NAMALWA (cell line): ENCODE results near the gene KRTAP12-1.

ENCODE experiments used
- DNase-seq: peaks from one replicate; pipeline ENCODE4 v3.0.0-alpha.2; 2015; ENCODE audit warnings: low spot score

The KRTAP12-1 gene

DNA sequence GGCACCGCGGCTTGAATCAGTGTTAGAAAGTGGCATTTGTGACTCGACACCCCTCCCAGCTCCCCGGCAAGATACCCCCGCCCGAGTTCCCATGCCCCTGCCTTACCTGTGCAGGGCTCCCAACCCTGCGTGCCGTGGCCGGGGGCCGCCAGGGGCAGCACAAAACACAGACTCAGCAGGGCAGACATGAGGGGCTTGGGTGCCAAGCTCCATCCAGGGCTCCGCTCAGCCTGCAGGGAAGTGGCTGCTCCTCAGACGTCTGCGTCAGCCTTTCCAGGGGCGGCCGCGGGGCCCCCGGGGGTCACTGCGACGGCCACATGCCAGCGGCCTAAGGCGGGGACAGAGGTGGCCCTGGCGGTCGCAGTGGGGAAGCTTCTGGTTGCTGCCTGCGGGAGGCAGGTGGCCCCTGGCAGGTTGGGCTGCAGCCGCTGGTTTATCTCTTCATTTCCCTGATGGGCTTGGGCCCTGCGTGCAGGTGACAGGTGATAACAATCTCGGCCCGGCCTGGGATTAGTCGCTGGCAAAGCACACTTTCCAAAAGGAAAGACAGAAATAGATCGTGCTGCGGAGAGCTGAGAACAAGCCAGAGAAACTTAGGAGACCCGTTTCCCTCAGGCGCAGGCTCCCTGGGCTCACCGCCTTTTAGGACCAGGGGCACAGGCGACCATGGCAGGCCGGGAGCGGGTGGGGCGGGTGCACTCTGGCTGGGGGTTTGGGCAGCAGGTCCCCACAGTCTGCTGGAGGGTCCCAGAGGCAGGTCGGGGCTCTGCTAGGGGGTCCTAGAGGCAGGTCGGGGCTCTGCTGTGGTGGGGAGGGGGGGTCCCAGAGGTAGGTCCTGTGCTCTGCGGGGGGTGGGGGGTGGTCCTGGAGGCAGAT lies 29.6 kb upstream of the KRTAP12-1 start, which contains the start of gene TSPEAR:
TSS of gene TSPEAR (minus strand) at position 246 of the 876 bp plus-strand sequence. CDS start at position 188, 58 bp downstream.
- DNase-seq = no peak

DNA sequence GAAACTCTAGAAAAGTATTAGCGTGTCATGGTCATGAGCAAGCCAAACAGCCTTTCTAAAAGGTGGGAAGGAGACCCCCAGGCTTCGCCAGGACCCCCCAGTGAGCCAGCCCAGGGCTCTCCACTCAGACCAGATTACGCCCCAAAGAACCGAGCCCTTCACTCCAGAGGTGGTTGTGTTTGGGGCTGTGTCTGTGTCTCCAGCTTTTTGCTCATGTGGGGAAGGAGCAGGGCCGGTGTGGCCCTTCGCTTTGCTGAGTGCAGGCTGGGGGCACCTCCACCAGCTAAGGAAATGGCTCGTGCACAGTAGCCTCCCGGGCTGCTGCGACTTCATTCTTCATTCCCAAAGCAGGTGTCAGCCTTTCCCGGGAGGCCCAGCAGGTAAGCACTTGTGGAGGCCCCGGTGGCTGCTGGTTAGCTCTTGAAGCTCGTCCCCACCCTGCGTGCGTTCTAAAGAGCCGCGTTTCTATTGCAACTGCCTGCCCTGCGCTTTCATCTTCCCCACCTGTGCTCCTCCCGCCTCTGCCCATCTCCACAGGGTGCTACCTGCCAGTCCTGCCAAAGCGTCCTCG lies 28.9 kb upstream of the KRTAP12-1 start:
- DNase-seq = no peak

DNA sequence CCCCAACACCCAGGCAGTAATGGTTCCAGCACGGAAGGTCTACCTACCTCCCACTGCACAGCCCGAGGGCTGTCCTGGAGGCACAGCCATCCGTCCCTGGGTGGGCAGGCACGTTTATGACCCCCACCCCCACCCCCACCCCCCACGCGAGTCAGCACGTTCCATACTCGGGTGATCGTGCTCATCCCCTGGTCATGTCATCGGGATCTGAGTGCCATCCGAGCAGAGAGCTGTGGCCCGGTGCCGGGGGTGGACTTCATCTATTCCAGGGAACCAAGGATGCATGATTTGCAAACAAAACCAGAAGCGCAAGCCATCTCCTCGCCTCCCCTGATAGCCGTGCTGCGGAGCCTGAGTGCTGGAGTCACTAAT lies 28.3 kb upstream of the KRTAP12-1 start:
- no peak for DNase-seq

DNA sequence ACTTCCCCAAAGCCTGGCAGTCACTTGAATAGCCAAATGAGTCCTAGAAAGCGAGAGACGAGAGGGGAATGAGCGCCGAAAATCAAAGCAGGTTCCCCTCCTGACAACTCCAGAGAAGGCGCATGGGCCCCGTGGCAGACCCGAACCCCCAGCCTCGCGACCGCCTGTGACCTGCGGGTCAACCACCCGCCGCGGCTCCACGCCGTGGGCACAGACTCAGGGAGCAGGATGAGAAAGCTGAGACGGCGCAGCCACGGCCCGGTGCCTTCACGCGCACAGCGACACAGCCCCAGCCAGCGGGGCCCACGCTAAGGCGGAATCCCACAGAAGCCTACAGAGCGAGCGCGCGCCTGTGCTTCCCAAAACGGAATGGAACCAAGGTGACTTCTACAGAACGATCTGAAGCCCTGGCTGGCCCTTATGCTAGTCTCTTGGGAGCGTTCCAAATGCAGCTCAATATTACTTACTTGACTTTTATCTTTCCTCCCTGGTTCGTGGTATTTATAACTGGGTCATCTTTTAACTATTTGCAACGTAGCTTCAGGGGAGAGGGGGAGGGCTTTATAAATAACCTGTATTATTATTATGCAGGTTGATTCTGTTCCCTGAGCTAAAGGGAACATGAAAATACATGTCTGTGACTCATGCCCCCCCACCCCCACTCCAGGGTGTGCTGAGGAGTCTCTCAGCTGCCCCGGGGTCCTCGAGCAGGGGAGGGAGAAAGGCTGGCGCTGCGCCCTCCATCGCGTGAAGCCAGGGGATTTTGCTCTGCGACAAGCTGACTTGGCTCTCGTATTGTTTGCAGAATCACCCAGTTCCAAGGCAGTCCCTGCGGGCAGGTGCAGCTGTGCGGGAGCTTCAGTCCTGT lies 27.7 kb upstream of the KRTAP12-1 start:
- DNase-seq = no peak

DNA sequence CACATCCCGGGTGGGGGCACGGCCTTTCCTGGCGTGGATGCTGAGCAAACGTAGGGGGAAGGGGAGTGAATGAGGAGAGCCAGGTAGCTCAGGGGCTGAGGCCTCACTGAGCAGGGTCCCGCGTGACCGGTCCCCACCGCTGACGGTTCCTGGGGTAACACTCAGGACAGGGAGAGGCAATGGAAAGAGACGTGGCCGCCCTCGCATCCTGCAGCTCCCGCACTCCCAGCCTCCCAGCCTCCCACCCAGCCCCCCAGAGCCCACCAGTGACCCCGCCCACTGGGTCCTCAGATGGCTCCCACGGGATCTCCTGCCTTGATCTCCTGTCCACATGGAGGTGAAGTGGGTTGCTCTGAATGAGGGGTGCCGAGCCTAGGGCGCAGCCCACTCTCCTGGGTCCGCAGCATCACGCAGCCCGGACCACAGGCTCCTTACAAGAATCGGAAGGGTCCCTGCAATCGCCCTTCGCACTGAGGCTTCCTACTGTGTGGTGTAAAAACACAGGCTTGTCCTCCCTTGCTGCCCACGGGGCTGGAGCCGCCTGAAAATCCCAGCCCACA lies 27.0 kb upstream of the KRTAP12-1 start:
- no peak for DNase-seq

DNA sequence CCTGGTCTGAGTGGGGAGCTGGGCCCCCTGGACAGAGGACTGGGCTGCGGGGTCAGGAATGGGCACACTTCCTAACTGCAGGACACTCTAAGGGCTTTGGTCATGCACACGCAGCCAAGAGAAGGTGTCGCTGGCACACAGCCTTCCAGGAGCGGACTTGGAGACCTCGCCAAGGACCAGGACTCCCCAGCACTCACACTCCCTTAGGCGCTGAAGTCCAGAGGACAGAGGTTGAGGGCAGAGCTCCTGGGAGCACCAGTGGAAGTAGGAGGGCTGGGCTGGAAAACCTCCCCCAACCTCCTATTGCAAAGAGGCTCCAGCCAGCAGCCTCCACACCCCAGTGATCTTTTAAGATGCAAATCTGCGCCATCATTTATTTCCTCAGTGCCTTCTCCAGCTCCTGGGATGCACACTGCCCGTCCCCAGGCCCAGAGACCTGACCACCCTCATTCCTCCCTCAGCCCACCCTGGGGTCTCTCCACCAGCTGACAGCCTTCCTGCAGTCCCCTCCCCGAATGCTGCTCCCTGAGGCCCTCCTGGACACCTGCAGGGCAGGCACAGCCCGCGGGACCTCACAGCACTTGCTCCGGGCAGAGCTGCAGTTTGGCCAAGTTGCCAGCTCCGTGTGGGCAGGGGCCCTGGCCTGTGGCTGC lies 26.4 kb upstream of the KRTAP12-1 start:
- no peak for DNase-seq

DNA sequence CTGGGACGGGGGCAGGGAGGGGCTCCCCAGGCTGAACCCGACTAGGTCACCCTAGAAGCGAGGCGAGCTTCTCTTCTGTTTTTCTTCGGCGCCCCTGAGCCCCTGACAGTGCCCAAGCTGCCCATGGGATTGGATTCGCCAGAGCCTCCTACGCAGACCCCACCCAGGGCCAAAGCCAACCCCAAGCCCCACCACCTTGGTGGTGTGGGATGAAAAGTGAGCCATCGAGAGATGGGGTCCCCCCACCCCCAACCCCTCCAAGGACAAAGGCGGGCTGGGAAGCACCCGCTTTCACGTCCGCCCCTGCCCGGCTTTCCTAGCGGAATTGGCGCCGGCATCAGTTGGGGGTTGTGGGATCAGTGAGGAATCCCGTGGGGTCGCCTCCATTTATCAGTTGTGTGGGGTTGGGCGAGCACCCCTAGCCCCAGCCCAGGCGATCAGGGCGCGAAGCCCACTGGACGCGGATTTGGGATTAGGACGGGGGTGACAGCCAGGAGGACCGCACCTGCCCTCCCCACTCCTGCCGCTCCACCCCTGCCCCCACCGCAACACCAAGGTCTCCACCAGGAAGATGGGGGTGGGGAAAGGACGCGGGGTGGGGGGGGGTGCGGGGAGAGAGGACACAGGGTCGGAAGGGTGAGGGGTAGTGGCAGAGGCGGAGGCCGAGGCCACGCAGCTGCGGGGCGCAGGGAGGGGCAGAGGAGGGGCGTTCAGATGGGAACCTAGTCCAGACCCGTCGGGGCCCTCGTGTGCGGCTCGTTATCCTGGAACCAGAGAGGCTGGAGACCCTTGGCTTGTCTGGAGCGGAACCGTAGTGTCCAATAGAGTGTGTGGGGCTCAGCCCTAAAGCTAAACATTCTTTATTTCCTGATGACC lies 25.0 kb upstream of the KRTAP12-1 start:
- DNase-seq = no peak

DNA sequence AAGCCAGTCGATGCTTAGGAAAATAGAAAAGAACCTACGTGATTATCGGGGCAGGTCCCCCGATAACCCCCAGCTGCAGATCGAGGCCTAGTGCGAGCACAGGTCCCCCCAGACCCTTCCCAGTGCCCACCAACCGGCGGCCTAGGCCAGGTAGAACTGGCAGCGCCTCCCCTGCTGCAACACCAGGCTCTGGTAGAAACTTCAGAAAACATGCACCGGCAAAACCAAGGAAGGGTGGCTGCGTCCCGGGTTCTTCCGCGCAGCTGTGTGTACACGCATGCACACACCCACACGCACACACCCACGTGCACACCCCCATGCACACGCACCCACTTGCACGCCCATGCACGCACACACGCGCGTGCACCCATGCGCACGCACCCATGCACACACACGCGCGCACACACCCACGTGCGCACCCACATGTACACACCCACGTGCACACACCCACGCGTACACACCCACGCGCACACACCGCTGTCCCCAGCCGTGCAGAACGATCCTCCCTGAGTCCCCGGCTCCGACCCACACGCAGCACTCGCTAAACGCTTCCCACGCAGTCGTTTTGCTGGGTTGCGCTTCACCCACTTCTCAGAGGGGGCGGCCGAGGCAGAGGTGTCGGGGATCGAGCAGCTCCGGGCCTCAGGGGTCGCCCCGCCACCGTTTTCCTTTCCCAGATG lies 24.2 kb upstream of the KRTAP12-1 start:
- DNase-seq = no peak

DNA sequence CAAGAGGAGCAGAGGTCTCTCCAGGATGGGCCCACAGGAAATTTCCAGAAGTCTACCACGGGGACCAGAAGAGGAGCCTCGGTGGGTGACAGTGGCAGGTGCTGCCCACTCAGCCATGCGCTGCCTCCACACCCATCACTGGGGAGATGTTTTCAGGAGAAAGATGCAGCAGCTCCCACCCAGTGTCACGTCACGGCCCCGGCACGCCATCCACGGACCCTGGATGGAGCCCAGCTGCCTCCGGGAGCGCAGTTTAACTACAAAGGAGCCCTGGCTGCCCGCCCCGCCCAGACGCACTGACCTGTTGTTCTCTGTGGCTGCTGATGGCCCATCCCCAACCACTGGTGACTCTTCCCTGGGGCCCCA lies 22.7 kb upstream of the KRTAP12-1 start:
- DNase-seq = no peak

DNA sequence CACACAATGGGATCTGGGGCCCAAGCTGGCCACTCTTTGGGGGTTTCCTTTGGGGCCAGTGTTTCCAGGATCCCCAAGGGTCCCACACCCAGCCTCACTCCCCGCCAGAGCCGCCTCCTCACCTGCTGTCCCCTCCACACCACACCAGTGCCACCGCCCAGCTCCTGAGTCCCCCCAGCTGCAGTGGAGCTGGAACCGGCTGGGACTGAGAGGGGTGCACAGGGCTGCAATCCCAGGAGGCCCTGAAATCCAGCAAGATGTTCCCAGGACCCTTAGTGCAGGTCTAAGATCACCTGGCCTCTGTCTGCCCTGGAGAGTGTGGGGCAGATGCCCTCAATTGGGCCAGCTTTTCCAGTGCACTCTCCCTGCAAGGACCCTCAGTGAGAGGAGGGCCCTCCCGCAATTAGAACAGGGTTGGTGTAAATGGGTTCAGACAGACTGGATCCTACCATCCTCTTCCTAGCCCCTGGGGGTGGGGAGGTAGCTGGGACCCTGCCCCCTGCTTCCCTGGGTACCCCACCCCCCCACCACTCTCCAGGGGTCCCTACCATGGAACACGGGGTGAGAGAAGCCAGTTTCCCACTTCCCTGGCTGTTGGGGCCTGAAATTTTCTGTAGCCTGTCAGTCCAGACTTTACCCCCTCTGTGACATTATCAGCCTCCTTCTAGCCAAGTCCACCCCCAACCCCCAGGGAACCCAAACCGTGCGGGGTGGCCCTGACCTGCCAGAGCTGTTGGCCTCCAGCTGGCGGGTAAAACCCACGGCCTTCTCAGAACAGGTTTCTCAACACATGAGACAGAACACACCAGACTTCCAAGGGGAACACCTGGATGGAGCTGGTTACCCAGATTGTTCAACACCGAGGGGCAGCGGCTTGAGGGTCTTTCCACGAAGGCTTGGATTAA lies 22.0 kb upstream of the KRTAP12-1 start:
- no peak for DNase-seq

DNA sequence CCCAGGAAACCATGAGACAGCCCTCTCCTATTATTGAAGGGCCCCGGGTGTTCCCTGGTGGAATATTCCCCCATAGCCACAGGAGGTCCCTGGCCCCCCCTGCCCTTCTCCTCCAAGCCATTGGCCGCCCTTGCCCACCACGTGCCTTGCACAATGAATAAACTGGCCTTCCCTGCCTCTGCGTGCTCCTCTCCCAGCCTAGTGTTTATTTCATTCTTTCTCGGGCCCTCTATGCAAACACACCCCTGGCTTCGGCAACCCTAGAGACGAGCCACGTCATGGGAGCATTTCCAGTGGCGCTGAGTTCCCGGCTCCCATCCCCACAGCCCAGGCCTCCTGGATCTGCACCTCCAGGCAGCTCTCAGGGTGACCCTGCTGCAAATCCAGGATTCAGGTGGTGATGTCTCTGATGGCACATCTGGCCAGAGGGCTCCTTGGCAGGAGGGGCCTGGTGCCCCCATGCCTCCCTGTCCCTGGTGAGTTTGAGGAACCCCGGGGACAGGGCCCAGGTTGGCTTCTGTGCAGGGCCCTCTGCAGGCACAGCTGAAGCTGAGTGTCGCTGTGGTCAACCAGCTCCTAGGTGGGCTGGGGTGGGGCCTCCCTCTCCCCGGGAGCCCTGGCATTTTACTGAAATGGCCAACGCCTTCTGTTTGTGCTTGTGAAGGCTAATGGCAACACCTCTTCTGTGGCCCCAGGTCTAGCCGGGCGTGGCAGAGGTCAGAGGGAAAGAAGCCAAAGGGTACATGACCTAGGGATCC lies 21.2 kb upstream of the KRTAP12-1 start:
- DNase-seq = no peak

DNA sequence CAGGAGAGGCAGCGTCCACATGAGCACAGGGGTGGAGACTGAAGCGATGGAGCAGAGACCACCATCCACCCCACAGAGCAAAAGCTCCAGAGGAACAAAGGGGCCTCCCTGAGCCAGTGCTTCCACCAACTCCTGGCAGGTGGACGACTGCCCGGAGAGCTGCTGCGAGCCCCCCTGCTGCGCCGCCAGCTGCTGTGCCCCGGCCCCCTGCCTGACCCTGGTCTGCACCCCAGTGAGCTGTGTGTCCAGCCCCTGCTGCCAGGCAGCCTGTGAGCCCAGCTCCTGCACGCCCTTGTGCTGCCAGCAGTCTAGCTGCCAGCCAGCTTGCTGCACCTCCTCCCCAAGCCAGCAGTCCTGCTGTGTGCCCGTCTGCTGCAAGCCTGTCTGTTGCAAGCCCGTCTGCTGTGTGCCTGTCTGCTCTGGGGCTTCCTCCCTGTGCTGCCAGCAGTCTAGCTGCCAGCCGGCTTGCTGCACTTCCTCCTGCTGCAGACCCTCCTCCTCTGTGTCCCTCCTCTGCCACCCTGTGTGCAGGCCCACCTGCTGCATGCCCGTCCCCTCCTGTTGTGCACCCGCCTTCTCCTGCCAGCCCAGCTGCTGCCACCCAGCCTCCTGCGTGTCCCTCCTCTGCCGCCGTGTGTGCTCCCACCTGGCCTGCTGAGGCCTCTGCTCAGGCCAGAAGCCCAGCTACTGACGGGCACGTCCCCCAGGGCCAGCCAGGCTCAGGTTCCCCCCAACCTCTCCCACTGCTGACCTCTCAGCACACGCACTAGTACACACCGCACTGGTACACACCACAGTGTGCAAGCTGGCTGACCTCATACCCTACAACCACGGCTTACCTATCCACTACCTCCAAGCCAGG lies 20.4 kb upstream of the KRTAP12-1 start:
- no peak for DNase-seq

DNA sequence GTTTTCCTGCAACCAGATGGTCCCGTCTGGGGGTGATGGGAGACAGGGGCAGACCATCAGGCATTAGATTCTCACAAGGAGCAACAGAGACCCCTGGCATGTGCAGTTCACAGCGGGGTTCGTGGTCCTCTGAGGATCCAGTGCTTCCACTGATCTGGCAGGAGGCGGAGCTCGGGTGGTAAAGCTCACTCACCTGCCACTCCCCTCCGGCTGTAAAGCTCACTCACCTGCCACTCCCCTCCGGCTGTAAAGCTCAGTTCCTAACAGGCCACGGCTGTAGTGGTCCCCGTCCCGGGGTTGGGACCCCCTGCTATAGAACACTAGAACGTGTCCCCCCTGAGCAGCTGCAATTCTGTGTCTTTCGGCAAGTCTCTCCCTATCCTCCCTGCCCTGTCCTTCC lies 19.6 kb upstream of the KRTAP12-1 start:
- DNase-seq = no peak

DNA sequence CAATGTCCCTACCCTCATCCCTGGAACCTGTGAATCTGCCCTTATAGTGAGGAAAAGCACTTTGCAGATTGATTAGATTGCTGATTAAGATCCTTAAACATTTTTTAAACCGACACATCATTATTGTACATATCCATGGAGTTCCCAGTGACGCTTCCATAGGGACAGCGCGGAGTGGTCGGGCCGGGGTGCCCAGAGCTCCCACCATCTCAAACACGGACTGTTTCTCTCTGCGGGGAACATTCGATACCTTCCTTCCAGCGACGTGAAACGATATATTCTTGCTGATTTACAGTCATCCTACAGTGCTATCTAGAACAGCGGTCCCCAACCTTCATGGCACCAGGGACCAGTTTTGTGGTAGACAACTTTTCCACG lies 19.0 kb upstream of the KRTAP12-1 start:
- no peak for DNase-seq

DNA sequence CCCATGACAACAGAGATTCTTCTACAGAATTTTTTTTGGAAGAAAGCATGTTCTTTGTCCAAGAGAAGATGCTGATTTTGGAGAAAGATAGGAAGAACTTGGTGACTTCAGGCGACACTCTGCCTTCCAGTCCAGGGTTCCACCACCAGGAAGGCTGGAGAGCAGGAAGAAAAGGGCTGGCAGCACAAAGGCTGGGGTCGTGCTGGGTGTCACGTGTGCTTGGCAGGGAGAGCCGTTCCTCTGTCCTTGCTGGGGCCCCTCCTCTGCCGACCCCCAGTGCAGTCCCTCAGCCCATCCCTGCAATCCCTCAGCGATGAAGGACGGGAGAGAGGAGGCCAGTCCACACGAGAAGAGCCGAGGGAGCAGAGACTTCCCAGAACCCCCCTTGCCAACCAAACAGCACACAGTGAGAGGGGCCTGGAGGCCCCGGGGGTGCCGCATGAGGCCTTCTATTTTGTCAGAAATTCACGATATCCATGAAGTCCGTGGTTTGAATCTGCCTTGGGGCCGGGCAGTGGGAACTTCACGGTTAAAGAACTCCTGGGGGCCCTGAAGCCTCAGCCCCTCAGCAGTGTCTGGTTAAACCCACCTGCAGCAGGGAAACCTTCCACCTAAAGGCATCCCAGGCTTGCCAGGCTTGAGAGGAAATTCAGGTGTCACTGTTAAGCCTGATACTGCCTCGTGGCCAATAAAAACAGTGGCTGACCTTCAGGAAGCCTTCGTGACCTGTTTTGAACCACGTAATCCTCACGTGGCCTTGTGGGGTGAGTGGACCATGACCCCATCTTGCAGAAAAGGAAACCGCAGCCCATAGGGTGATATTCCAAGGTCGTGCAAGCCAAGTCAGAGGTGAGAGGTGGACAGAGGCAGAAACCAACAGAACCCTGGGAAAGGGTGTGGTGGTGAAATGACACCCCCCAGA lies 18.4 kb upstream of the KRTAP12-1 start:
- DNase-seq = no peak

DNA sequence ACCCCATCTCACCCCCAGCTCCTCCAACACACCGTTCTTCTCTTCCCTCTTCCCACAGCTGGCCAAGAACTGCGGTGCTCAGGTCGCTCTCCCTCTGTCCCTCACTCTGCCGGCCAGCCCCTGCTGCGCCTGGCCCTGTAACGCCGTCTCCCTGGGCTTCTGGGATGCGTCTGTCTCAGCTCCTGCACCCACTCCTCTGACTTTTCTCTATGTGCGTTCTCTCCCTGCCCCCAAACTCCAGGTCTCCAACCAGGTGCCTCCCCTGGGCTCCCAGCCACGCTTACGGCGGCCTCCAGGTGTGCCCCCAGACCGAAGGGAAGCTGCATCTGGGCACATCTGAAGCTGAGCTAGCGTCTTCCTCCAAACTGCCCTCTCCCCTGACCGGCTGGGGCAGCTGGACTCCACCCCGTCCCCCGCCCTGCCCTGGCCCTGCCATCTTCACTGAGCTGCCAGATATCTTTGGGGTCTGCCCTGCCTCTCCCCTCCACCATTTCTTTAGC lies 17.6 kb upstream of the KRTAP12-1 start:
- DNase-seq = no peak
